ENCODE data around the gene RALA. TPM values are rescaled to one million over a fixed set of nuclear protein-coding genes. Genes with fewer than 3 reads are reported as not detected.

RALA gene
- total RNA-seq, 4 donors from 2014 or later: 9.2 to 11.6 (median 10.7) TPM

DNA sequence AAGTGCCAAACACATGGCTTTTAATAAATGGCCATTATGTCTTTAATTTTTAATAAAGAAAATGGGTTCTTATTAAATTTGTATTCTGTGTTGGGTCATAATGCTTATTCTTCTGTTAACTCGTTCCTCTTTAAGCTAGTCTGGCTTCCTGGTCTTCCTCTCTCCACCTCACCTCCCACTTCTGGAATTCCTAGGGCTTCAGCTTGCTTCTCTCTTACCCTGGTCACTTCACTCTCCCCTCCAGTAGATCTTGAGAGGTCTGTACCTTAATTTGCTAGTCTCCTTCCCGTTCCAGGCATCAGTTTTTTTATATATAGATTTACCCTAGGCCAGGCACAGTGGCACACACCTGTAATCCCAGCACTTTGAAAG is 111.2 kb downstream of the RALA start:
- DNase-seq: no peak
- in situ Hi-C loops (cut with MboI; ENCODE audit: low sequenced_read_pairs in 4 of 4) (loop anchor here in 1 of 4 donors (5.0 kb wide), 1 partner anchor 102 kb away; no protein-coding TSS in a partner anchor), intact Hi-C loops (cut with DNase I; ENCODE audit: low total_unique reads) (loop anchor here (10.0 kb wide), 1 partner anchor 220 kb away; the partner anchor contains the start of gene CDK13)
- Histone ChIP-seq H3K27ac (no peak overlapping the region), H3K4me1 (peaks cover 13 to 14% of the 10 kb centered on the region in 2 donors), H3K36me3 (no peaks in the 10 kb centered on the region), H3K27me3 (no peaks in the 10 kb centered on the region), H3K4me3 (peak overlapping the region in 2 of 4 donors; percentile 65 to 66), H3K9me3 (no peaks in the 10 kb centered on the region)
- ATAC-seq: no peak
- no peak for TF ChIP-seq POLR2A (IDR thresholded peaks at IDR 0.05)
- TF ChIP-seq, protein P1, sequence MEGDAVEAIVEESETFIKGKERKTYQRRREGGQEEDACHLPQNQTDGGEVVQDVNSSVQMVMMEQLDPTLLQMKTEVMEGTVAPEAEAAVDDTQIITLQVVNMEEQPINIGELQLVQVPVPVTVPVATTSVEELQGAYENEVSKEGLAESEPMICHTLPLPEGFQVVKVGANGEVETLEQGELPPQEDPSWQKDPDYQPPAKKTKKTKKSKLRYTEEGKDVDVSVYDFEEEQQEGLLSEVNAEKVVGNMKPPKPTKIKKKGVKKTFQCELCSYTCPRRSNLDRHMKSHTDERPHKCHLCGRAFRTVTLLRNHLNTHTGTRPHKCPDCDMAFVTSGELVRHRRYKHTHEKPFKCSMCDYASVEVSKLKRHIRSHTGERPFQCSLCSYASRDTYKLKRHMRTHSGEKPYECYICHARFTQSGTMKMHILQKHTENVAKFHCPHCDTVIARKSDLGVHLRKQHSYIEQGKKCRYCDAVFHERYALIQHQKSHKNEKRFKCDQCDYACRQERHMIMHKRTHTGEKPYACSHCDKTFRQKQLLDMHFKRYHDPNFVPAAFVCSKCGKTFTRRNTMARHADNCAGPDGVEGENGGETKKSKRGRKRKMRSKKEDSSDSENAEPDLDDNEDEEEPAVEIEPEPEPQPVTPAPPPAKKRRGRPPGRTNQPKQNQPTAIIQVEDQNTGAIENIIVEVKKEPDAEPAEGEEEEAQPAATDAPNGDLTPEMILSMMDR (IDR thresholded peaks at IDR 0.05 in 4 of 5, conservative IDR thresholded peaks at IDR 0.05 in 1 of 5): no peak

DNA sequence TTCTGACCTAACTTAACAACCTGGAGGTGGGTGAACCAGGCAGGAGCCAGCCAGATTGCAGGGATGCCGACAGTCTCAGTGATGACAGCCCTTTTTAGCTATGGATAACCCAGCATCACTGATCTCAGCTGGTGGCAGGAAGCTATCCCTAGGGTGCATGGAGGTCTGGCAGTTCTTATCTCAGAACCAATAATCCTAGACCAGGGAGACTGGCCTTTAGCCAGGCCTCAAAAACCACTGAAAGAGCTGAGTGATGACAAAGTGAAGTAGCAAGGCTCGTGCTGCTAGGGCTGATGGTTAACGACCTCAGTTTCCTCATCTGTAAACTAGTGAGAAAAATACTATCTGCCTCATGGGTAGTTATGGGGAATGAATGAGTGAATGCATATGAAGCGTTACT is 112.5 kb downstream of the RALA start:
- in situ Hi-C loops (cut with MboI; ENCODE audit: low sequenced_read_pairs in 4 of 4): no loop called here
- H3K4me1 ChIP-seq: peaks cover 13 to 14% of the 10 kb centered on the region in 2 donors
- ATAC-seq (no peak), DNase-seq (no peak)
- H3K36me3 ChIP-seq: no peaks in the 10 kb centered on the region
- no peak overlapping the region for H3K27ac ChIP-seq
- intact Hi-C loops (cut with DNase I; ENCODE audit: low total_unique reads): loop anchor here (10.0 kb wide), 1 partner anchor 219 kb away; the partner anchor contains the start of gene CDK13
- H3K27me3 ChIP-seq: no peaks in the 10 kb centered on the region
- TF ChIP-seq, protein P1 (IDR thresholded peaks at IDR 0.05 in 4 of 5, conservative IDR thresholded peaks at IDR 0.05 in 1 of 5): no peak
- no peak for TF ChIP-seq POLR2A (IDR thresholded peaks at IDR 0.05)
- H3K9me3 ChIP-seq: no peaks in the 10 kb centered on the region
- no peak overlapping the region for H3K4me3 ChIP-seq

DNA sequence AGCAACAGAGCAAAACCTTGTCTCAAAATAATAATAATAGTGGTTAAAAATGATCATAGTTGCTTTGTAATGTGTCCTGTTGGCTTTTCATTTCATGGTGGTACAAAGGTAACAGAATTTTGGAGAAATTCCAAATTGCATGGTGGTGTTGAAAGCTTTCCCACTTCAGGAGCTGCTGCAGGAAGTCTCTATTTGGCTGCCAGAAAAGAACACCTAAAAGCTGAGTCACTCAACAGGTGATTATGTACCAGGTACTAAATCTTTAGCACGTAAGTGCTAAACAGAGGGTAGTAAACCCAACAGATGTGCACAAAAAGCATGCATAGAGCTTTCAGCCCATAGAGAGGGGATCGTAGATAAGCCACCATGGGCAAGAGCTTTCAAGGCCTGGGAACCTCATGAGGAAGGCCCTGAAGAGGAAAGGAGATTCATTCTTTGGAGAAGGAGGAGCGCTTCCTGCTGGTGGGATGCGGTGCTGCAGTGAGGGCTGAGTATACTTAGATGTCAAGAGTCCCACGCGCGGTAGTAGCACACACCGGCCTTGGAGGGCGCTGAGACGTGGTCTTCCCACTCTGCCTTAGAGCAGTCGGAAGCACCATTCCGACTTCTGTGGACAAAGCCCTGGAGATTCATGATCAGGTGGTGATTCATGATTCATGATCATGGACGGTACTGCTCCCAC is 118.7 kb downstream of the RALA start:
- Histone ChIP-seq H3K9me3 (no peaks in the 10 kb centered on the region), H3K4me3 (no peak overlapping the region), H3K27ac (no peak overlapping the region), H3K4me1 (no peaks in the 10 kb centered on the region), H3K27me3 (no peaks in the 10 kb centered on the region), H3K36me3 (no peaks in the 10 kb centered on the region)
- intact Hi-C loops (cut with DNase I; ENCODE audit: low total_unique reads) (no loop called here), in situ Hi-C loops (cut with MboI; ENCODE audit: low sequenced_read_pairs in 4 of 4) (no loop called here)
- ATAC-seq: no peak
- no peak for TF ChIP-seq POLR2A (IDR thresholded peaks at IDR 0.05)
- TF ChIP-seq, protein P1 (IDR thresholded peaks at IDR 0.05 in 4 of 5, conservative IDR thresholded peaks at IDR 0.05 in 1 of 5): peak in 1 of 5 experiments; percentile 20
- no peak for DNase-seq

DNA sequence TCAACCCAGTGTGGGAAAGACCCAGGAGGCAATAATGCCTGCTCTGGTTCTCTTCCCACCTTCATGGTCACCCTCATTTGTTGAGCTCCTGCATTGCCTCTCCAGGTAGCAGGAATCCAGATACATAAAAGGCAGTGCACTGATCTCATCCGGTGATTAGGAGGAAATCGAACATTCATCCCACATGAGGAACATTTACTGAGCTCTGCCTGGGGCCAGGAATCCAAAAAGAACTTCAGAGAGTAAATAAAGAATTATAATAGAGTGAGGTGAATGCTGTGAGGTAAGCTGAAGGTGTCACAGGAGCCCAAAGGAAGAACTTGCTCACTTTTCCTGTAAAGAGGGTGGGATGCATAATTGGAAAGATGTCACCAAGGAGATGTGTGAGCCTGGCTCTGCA is 121.2 kb downstream of the RALA start:
- intact Hi-C loops (cut with DNase I; ENCODE audit: low total_unique reads): no loop called here
- in situ Hi-C loops (cut with MboI; ENCODE audit: low sequenced_read_pairs in 4 of 4): loop anchor here (5.0 kb wide), 1 partner anchor 162 kb away; no protein-coding TSS in a partner anchor
- H3K9me3 ChIP-seq: no peaks in the 10 kb centered on the region
- H3K4me3 ChIP-seq: no peak overlapping the region
- no peak for TF ChIP-seq POLR2A (IDR thresholded peaks at IDR 0.05)
- TF ChIP-seq, protein P1 (IDR thresholded peaks at IDR 0.05 in 4 of 5, conservative IDR thresholded peaks at IDR 0.05 in 1 of 5): no peak
- no peaks in the 10 kb centered on the region for H3K27me3 ChIP-seq
- no peaks in the 10 kb centered on the region for H3K4me1 ChIP-seq
- DNase-seq: no peak
- ATAC-seq: no peak
- H3K27ac ChIP-seq: no peak overlapping the region
- H3K36me3 ChIP-seq: no peaks in the 10 kb centered on the region
